NCI-H1930 (cell line): ENCODE measurements around the gene ANKH.
A peak's percentile ranks its signal among the peaks of the same experiment; 100 is the strongest.
"Not testable (repeated sequence)": the region's sequence is repeated elsewhere in the genome, so short reads cannot be mapped to it uniquely, and the experiment has no call there.

Experiments
- DNase-seq, 2 experiments: peaks; one replicate each; lab custom pipeline; 2025; lab: John Stamatoyannopoulos, UW

ANKH gene

GRCh38 chr5:14882658-14883580, 11.3 kb upstream of the ANKH start:
- DNase-seq: no peak

GRCh38 chr5:14881826-14882225, 10.2 kb upstream of the ANKH start:
- no peak for DNase-seq

- no peak for DNase-seq
Measured at GRCh38 chr5:14880688-14881087, 9.1 kb upstream of the ANKH start.

GRCh38 chr5:14879937-14880589, 8.5 kb upstream of the ANKH start:
- no peak for DNase-seq

GRCh38 chr5:14879393-14879792, 7.8 kb upstream of the ANKH start:
- DNase-seq: no peak

- DNase-seq: not testable (repeated sequence)
Measured at GRCh38 chr5:14878192-14878591, 6.6 kb upstream of the ANKH start.

- DNase-seq: no peak
Measured at GRCh38 chr5:14876095-14876494, 4.5 kb upstream of the ANKH start.

GRCh38 chr5:14873790-14874189, 2.2 kb upstream of the ANKH start:
- no peak for DNase-seq

- no peak for DNase-seq
Measured at GRCh38 chr5:14873093-14873492, 1.5 kb upstream of the ANKH start.

- peak; percentile 39 to 51 for DNase-seq
Measured at GRCh38 chr5:14872070-14872989, 752 bp upstream of the ANKH start.

GRCh38 chr5:14870337-14871213, 1.0 kb downstream of the ANKH start:
- no peak for DNase-seq

- DNase-seq: no peak
Measured at GRCh38 chr5:14869668-14870164, 1.9 kb downstream of the ANKH start.

- no peak for DNase-seq
Measured at GRCh38 chr5:14869233-14869632, 2.3 kb downstream of the ANKH start.

- DNase-seq: no peak
Measured at GRCh38 chr5:14868771-14869170, 2.8 kb downstream of the ANKH start.

GRCh38 chr5:14864181-14864812, 7.3 kb downstream of the ANKH start:
- DNase-seq: no peak

GRCh38 chr5:14863105-14863504, 8.5 kb downstream of the ANKH start:
- no peak for DNase-seq

- DNase-seq: no peak
Measured at GRCh38 chr5:14861123-14861765, 10.3 kb downstream of the ANKH start.

- DNase-seq: no peak
Measured at GRCh38 chr5:14859980-14860379, 11.6 kb downstream of the ANKH start.

- DNase-seq: no peak
Measured at GRCh38 chr5:14859150-14859549, 12.4 kb downstream of the ANKH start.

GRCh38 chr5:14855366-14855765, 16.2 kb downstream of the ANKH start:
- no peak for DNase-seq
